ENCODE results near the gene RSPH1. TPM values are rescaled to one million over a fixed set of nuclear protein-coding genes. Genes with fewer than 3 reads are reported as not detected.

The RSPH1 gene
- total RNA-seq, 2 donors from 2014 or later = 6.9 to 7.5 TPM

DNA sequence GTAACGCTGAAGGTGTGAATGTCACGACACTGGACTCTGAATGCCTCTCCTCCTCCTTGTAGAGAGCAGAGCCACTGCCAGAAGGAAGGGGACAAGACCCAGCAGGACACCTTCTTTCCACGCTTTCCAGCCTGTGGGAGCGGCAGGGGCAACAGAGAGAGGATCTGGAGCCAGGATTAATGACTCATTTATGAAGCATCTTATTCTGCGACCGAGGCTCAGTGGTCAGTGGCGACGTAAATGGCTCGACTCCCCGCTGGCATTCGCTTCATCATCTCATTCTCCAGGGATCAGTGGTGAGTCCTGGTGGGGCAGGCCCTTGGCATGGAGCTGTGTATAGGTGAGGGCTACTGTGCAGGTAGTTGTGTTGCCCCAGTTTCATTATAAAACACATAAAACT is 22.2 kb upstream of the RSPH1 start:
- H3K36me3 ChIP-seq = peaks cover 4% of the 10 kb centered on the region
- H3K9me3 ChIP-seq = no peaks in the 10 kb centered on the region
- DNase-seq = no peak
- no peak overlapping the region for H3K4me3 ChIP-seq
- H3K27me3 ChIP-seq = no peaks in the 10 kb centered on the region
- TF ChIP-seq, protein P1, sequence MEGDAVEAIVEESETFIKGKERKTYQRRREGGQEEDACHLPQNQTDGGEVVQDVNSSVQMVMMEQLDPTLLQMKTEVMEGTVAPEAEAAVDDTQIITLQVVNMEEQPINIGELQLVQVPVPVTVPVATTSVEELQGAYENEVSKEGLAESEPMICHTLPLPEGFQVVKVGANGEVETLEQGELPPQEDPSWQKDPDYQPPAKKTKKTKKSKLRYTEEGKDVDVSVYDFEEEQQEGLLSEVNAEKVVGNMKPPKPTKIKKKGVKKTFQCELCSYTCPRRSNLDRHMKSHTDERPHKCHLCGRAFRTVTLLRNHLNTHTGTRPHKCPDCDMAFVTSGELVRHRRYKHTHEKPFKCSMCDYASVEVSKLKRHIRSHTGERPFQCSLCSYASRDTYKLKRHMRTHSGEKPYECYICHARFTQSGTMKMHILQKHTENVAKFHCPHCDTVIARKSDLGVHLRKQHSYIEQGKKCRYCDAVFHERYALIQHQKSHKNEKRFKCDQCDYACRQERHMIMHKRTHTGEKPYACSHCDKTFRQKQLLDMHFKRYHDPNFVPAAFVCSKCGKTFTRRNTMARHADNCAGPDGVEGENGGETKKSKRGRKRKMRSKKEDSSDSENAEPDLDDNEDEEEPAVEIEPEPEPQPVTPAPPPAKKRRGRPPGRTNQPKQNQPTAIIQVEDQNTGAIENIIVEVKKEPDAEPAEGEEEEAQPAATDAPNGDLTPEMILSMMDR (IDR thresholded peaks at IDR 0.05) = no peak
- H3K4me1 ChIP-seq = peaks cover 2% of the 10 kb centered on the region
- intact Hi-C loops (cut with DNase I) = no loop called here
- peak overlapping the region in 1 of 2 donors; percentile 1 for H3K9ac ChIP-seq (ENCODE audit: low read depth in 2 of 2, low read length in 2 of 2)
- H3K27ac ChIP-seq = no peak overlapping the region

DNA sequence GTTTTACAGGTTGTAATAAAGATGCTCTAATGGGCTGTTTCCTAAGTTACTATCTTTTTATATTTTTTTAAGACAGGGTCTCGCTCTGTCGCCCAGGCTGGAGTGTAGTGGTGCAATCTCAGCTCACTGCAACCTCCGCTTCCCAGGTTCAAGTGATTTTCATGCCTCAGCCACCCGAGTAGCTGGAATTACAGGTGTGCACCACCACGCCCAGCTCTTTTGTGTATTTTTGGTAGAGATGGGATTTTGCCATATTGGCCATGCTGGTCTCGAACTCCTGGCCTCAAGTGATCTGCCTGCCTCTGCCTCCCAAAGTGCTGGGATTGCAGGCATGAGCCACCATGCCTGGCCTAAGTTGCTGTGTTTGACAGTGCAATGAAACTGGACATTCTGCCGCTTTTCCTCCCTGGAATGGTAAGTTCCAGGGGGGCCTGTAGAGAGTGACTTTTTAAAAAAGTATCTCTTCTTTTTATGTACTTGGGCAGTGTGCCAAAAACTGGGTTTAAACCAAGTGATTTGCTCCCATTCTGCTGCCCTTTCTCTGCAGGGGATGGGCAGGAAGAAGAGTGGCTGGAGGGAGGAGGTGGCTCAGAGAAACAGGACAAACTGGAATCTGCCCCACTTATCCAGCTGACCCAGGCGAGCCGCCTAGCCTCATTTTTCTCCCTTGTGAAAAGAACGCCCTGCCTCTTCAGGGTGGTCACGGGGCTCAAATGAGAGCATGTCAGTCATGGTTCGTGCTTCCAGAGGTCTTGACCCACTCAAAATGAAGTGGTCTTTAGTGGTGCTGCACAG is 19.9 kb upstream of the RSPH1 start:
- DNase-seq = peak; percentile 78
- TF ChIP-seq, protein P1 (IDR thresholded peaks at IDR 0.05) = no peak
- Histone ChIP-seq H3K27ac (peak overlapping the region; percentile 81), H3K27me3 (no peaks in the 10 kb centered on the region), H3K4me3 (peak overlapping the region; percentile 84), H3K9me3 (no peaks in the 10 kb centered on the region), H3K9ac (ENCODE audit: low read depth in 2 of 2, low read length in 2 of 2) (peak overlapping the region in 1 of 2 donors; percentile 73), H3K4me1 (no peaks in the 10 kb centered on the region), H3K36me3 (peaks cover 4% of the 10 kb centered on the region)
- intact Hi-C loops (cut with DNase I) = no loop called here

GRCh38 chr21:42514883-42515228 is 18.8 kb upstream of the RSPH1 start:
- Histone ChIP-seq H3K9me3 (no peaks in the 10 kb centered on the region), H3K4me3 (peak overlapping the region; percentile 84), H3K9ac (ENCODE audit: low read depth in 2 of 2, low read length in 2 of 2) (peak overlapping the region in 1 of 2 donors; percentile 73), H3K4me1 (no peaks in the 10 kb centered on the region), H3K36me3 (peaks cover 4% of the 10 kb centered on the region), H3K27me3 (no peaks in the 10 kb centered on the region), H3K27ac (peak overlapping the region; percentile 81)
- DNase-seq = no peak
- TF ChIP-seq, protein P1 (IDR thresholded peaks at IDR 0.05) = no peak
- intact Hi-C loops (cut with DNase I) = no loop called here

DNA sequence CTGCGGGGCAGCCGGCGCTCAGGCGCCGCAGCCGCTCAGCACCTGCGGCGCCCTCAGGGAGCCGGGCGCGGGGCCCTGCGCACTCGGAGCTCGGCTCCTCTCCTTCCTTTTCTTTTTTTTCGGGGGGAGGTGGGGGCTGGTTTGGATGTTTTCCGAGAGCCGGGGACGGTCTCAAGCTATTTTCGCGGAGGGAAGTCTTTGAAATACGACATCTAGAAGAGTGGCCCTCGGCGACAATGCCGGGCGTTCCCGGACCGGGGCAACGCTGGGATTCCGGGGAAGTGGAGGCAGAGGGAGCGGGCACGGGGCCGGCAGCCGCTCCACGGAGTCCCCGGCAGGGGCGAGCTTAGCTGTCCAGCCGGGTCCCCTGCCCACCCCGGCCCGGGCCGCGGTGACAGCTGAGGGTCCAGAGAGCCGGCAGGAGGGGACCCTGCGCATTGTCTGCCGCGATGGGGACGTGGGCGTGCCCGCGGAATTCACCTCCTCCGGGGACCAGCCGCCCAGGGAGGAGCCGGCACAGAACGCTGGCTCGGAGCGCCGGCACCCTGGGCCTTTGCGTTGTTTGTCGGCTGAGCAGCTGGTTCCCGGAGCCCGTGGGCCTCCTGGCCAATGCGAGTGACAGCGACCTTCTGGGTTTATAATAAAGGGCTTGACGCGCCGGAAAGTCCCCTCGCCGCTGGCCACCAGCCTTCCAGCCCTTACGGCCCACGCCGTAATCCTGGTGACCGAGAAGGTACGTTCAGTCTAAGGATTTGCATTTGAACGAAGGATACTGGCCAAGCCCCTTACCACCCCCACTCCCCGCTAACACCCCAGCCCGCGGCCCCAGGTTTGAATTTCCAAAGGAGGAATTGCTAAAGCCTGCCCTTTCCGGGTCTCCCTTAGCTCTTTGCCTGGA is 18.2 kb upstream of the RSPH1 start:
- Histone ChIP-seq H3K27ac (peak overlapping the region; percentile 81), H3K9ac (ENCODE audit: low read depth in 2 of 2, low read length in 2 of 2) (peak overlapping the region; percentile 73 to 86), H3K4me1 (no peaks in the 10 kb centered on the region), H3K4me3 (peak overlapping the region; percentile 84), H3K36me3 (peaks cover 4% of the 10 kb centered on the region), H3K9me3 (no peaks in the 10 kb centered on the region), H3K27me3 (no peaks in the 10 kb centered on the region)
- peak; percentile 73 for DNase-seq
- TF ChIP-seq, protein P1 (IDR thresholded peaks at IDR 0.05) = no peak
- intact Hi-C loops (cut with DNase I) = no loop called here

GRCh38 chr21:42513151-42513984 is 17.3 kb upstream of the RSPH1 start, which contains the start of gene SLC37A1:
Gene SLC37A1, plus strand, starts transcription at chr21:42513852. Its CDS starts 4,603 bp downstream, at chr21:42518455.
- Histone ChIP-seq H3K4me3 (peak within 1 kb of the TSS; percentile 84), H3K27ac (peak within 1 kb of the TSS; percentile 81), H3K27me3 (no peaks in the 10 kb centered on the region), H3K36me3 (no peaks in the 10 kb centered on the region), H3K9ac (ENCODE audit: low read depth in 2 of 2, low read length in 2 of 2) (peak within 1 kb of the TSS; percentile 73 to 86), H3K4me1 (no peaks in the 10 kb centered on the region), H3K9me3 (no peaks in the 10 kb centered on the region)
- intact Hi-C loops (cut with DNase I) = no loop called here
- DNase-seq = peak; percentile 46
- TF ChIP-seq, protein P1 (IDR thresholded peaks at IDR 0.05) = no peak

Measured in colonic mucosa (tissue), 4 donors.